A673 (cell line): ENCODE results near the gene MED6. TPM values are rescaled to one million over a fixed set of nuclear protein-coding genes. Genes with fewer than 3 reads are reported as not detected.

Experiments used
- BruUV-seq: library from RNA; stranded (reverse); fragments of 400-500 nt; replicated peaks from 2 replicates; lab custom pipeline; 2021; lab: Mats Ljungman, UMichigan
- CTCF ChIA-PET: fragments of 300-600 bp; sonication (Branson Sonifier 250); formaldehyde crosslinking; loops from one replicate; lab custom pipeline; 2022; ENCODE audit warnings: antibody characterized with exemption; lab: Charles Lee
- POLR2A ChIA-PET: fragments of 300-600 bp; sonication (Branson Sonifier 250); formaldehyde crosslinking; loops from one replicate; lab custom pipeline; 2022; ENCODE audit warnings: antibody characterized with exemption; ENCODE audit not compliant: low non-redundant PET; lab: Charles Lee
- DNase-seq: peaks from one replicate; pipeline ENCODE4 v3.0.0-alpha.2; 2015; ENCODE audit warnings: low spot score
- H3K27ac ChIP-seq: fragments of 200-600 bp; sonication (generic); 2 replicates; pipeline ENCODE4 v1.5.1; 2016; ENCODE audit warnings: mixed run types, low read depth, mild to moderate bottlenecking, mixed read lengths, antibody characterized with exemption, low read length; ENCODE audit not compliant: poor library complexity, severe bottlenecking
- H3K27me3 ChIP-seq: fragments of 200-600 bp; sonication (generic); replicated peaks from 2 replicates; pipeline ENCODE4 v1.6.1; 2017; ENCODE audit warnings: mixed run types, low read depth, mild to moderate bottlenecking, mixed read lengths, antibody characterized with exemption, low read length; ENCODE audit not compliant: insufficient read depth, poor library complexity
- H3K36me3 ChIP-seq: fragments of 200-600 bp; sonication (generic); 2 replicates; pipeline ENCODE4 v1.6.1; 2016; ENCODE audit warnings: mixed run types, mild to moderate bottlenecking, mixed read lengths, antibody characterized with exemption, low read length; ENCODE audit not compliant: insufficient read depth, poor library complexity, severe bottlenecking
- H3K4me1 ChIP-seq: fragments of 200-600 bp; sonication (generic); 2 replicates; pipeline ENCODE4 v1.6.1; 2017; ENCODE audit warnings: mixed run types, mild to moderate bottlenecking, mixed read lengths, antibody characterized with exemption, low read length; ENCODE audit not compliant: insufficient read depth, poor library complexity, severe bottlenecking
- H3K4me3 ChIP-seq: fragments of 200-600 bp; sonication (generic); 2 replicates; pipeline ENCODE4 v1.5.1; 2016; ENCODE audit warnings: low read depth, mixed run types, mild to moderate bottlenecking, mixed read lengths, low read length; ENCODE audit not compliant: poor library complexity, severe bottlenecking
- H3K9me3 ChIP-seq: fragments of 200-600 bp; sonication (generic); 2 replicates; pipeline ENCODE4 v1.6.1; 2016; ENCODE audit warnings: mixed run types, low read depth, mild to moderate bottlenecking, mixed read lengths, antibody characterized with exemption, low read length; ENCODE audit not compliant: poor library complexity, severe bottlenecking
- CTCF ChIP-seq: fragments of 300-800, 200-600 bp; sonication (generic); conservative IDR thresholded peaks from 2 replicates; pipeline ENCODE4 v1.5.1; 2017; ENCODE audit warnings: low read depth, mild to moderate bottlenecking, antibody characterized with exemption, low read length, moderate library complexity, mixed read lengths
- EZH2 ChIP-seq: fragments of 200-600 bp; sonication (generic); IDR thresholded peaks from 2 replicates; pipeline ENCODE4 v1.6.1; 2017; ENCODE audit warnings: borderline replicate concordance, low read depth, mild to moderate bottlenecking, mixed read lengths, antibody characterized with exemption, low read length; ENCODE audit not compliant: poor library complexity, severe bottlenecking
- intact Hi-C: fragments of 100-400 bp; cut with micrococcal nuclease; formaldehyde crosslinking; loops from one replicate; pipeline ENCODE4 v1.10.0; 2022; ENCODE audit not compliant: unreplicated experiment
- total RNA-seq: library from RNA; stranded (reverse); gene quantifications from 2 replicates; pipeline ENCODE4 v1.2.3, GENCODE V29; 2021

MED6 gene
- total RNA-seq, 1 experiment from 2014 or later = 56.8 TPM

DNA sequence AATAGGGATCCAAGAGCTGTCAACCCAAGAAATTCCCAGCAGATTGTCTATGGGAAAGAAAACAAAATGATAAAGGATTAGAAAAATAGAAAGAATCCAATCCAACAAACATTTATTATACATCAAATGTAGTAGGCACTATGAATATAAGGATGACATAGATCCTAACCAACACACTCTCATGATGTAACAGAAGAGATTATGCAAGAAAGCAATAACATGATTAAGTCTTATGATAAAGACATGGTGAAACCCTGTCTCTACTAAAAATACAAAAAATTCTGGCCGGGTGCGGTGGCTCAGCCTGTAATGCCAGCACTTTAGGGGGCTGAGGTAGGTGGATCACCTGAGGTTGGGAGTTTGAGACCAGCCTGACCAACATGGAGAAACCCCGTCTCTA is 2.7 kb downstream of the MED6 start:
- Histone ChIP-seq H3K9me3 (no peaks in the 10 kb centered on the region), H3K4me3 (no peak overlapping the region), H3K27ac (no peak overlapping the region), H3K36me3 (peaks cover 38% of the 10 kb centered on the region), H3K27me3 (no peaks in the 10 kb centered on the region), H3K4me1 (peaks cover 18% of the 10 kb centered on the region)
- ChIA-PET POLR2A (no interaction called here), CTCF (no interaction called here)
- intact Hi-C loops = no loop called here
- TF ChIP-seq EZH2 = no peak
- TF ChIP-seq CTCF = no peak
- DNase-seq = no peak
- no TSS peak for BruUV-seq

- no TSS peak for BruUV-seq
- Histone ChIP-seq H3K36me3 (peaks cover 58% of the 10 kb centered on the region), H3K27ac (no peak overlapping the region), H3K9me3 (no peaks in the 10 kb centered on the region), H3K4me3 (no peak overlapping the region), H3K4me1 (peaks cover 9% of the 10 kb centered on the region), H3K27me3 (no peaks in the 10 kb centered on the region)
- TF ChIP-seq EZH2 (no peak), CTCF (no peak)
- DNase-seq = no peak
- ChIA-PET POLR2A (no interaction called here), CTCF (no interaction called here)
- intact Hi-C loops = no loop called here
Measured at GRCh38 chr14:70595443-70596185, 4.8 kb downstream of the MED6 start.

DNA sequence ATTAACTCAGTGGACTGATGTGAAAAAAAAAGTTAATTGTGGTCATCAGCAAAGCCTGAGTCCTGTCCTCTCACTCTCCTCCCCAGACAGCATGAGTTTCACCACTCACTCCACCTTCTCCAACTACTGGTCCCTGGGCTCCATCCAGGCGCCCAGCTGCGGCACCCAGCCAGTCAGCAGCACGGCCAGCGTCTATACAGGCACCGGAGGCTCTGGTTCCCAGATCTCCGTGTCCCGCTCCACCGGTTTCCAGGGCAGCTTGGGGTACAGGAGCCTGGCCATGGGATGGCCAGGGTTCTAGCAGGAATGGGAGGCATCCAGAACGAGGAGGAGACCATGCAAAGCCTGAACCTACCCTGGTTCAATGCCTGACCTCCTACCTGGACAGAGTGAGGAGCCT is 6.0 kb downstream of the MED6 start:
- Histone ChIP-seq H3K4me3 (no peak overlapping the region), H3K36me3 (peaks cover 68% of the 10 kb centered on the region), H3K9me3 (no peaks in the 10 kb centered on the region), H3K27me3 (no peaks in the 10 kb centered on the region), H3K4me1 (peaks cover 4% of the 10 kb centered on the region), H3K27ac (no peak overlapping the region)
- CTCF ChIA-PET = no interaction called here
- TF ChIP-seq EZH2 (no peak), CTCF (no peak)
- no peak for DNase-seq
- intact Hi-C loops = no loop called here
- POLR2A ChIA-PET = no interaction called here
- BruUV-seq = no TSS peak
